ENCODE measurements around the gene ARHGAP32.
A peak's percentile ranks its signal among the peaks of the same experiment; 100 is the strongest.
"Not testable (repeated sequence)": the region's sequence is repeated elsewhere in the genome, so short reads cannot be mapped to it uniquely, and the experiment has no call there.

ARHGAP32 gene

DNA sequence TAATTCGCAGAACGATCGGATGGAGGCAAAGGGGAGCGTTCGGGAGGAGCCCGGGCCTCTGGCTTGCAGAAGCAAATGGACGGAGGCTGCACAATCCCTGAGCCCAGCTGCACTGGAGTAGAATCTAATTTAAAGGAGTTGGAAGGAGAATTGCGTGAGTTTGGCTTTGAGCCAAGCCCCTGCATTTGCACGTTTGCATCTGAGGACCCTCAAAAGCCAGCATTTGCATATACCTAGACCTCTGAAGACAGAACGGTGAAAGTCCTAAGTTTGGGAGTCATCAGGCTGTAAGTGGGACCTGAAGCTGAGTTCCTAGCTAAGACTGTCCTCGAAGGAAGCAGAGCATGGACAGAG lies 265.0 kb downstream of the ARHGAP32 start:
- DNase-seq, result no peak

GRCh38 chr11:128926437-128927107 lies 265.6 kb downstream of the ARHGAP32 start:
- peak in 1 of 3 experiments; percentile 21 for DNase-seq

GRCh38 chr11:128926000-128926399 lies 266.1 kb downstream of the ARHGAP32 start:
- DNase-seq, result no peak

GRCh38 chr11:128925250-128925600 lies 266.9 kb downstream of the ARHGAP32 start:
- DNase-seq, result no peak

DNA sequence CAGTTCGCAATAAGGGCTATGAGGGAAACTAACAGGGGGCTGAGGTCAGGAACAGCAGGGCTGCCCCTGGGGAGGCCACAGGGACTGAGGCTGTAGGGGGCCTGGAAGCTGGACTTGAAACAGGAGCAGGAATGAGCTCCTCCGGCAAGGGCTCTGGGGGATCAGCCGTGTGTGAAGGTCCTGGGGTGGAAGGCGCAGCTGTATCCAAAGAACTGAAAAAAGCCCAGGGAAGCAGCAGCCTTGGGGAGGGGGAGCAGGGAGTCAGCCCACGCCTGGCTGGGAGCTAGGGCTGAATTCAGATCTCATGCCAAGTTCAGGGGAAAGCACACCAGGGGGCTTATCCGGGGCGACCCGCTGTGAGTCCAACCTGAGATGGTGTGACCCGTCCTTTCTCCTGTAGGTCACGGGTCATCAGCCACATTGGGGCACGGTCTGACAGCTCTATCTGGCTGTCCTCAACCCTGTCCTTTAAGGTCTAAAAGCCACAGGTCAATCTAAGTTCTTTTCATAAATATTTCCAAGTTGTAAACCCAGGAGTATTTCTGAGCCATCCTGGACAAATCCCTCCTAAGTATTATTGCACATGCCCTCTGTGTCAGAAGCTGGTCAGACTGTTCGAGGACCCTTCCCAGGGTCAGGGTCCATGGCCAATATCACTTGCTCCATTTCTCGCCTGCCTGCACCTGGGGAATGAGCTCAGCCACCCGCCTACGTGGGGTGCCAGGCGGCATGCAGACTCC lies 267.4 kb downstream of the ARHGAP32 start:
- DNase-seq, result no peak

DNA sequence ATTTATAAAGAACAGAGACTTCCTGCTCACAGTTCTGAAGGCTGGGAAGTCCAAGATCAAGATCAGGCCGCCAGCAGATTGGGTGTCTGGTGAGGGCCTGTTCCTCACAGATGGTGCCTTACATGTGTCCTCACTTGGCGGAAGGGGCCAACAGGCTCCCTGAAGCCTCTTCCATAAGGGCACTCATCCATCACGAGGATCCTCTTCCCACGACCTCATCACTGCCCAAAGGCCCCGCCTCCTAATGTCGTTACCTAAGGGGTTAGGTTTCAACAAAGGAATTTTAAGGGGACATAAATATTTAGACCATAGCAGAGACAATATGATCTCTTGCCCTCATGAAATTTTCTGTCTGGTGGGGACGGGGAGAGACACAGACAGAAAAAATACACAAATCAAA lies 268.0 kb downstream of the ARHGAP32 start:
- no peak for DNase-seq

DNA sequence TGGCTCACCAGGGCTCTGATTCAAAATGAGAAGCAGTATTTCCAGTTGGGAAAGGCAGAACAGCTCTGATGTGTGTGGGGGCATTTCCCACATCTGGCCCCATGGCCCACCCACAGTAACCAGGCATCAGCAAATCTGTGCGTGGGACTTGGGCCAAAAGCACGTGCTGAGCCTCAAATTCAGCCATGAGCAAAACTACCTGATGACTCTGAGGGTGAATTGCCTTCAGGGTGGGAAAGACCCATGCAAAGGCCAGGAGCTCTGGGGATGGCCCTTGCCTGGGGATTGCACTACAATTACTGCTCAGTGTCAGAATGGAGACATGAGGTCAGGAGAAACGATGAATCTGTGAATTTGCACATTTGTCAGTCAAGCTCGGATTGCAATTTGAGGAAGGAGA lies 270.3 kb downstream of the ARHGAP32 start:
- no peak for DNase-seq

DNA sequence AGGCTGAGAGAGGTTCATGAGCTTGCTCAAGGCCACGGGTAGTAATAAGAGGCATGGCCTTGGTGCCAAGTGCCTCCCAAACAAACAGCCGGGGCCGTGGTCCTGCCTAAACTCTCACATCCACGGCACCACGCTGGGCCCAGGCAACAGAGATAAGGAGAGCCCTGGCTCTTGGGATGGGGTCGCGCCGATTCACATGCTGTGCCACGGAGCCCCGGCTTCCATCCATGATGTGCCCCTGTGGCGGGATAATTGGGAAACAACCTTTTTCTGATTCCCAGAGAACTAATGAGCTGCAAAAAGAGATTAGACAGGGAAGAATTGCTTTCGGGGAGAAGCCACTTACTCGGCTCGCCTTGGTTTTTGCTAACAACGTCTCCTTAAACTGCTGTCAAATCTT lies 271.5 kb downstream of the ARHGAP32 start:
- DNase-seq, result no peak

- DNase-seq, result not testable (repeated sequence)
Observed at GRCh38 chr11:128919635-128920034, 272.5 kb downstream of the ARHGAP32 start.

DNA sequence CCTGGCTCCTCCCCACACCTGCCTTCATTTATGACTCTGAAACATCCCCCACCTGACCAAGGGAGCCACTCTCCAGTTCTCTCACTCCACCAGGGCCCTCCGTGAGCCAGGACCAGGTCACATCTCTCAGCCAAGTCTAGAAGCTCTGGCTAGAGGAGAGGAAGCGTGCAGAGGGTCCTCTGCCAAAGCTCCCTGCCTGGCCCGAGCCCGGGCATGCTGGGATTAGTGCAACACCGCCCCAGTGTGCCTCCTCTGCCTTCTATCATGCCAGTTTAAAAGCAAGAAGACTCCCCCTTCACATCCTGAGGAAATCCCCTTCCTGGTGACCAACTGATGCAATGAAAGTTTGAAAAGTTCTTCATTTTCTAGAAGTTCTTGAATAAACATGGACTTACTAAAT lies 272.9 kb downstream of the ARHGAP32 start:
- DNase-seq, result no peak

DNA sequence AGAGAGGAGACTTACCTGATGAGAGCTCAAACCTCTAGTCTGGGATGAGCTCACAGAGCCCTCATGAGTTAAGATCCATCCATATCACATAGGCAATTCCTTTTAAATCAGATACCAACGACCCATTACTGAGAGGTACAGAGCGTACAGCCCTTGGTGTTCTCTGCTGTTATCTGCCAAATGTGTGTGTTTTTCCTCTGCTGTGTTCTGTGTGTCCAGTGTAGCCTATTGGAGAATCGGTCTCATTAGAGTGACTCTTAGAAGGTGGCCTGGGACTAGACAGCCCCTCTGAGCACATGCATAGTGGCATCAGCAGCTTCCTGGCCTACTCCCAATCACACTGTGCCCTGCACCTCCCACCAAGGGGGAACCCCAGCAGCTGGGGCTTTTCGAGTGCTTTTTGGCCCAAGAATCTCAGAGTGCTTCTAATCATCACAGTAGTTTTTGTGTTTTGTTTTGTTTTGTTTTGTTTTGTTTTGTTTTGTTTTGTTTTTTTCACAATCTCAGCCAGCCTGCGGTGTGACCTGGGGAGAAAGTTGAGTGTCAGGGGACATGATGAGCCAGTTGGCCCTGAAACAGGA lies 274.9 kb downstream of the ARHGAP32 start:
- no peak for DNase-seq

- no peak for DNase-seq
Observed at GRCh38 chr11:128916681-128917080, 275.4 kb downstream of the ARHGAP32 start.

DNA sequence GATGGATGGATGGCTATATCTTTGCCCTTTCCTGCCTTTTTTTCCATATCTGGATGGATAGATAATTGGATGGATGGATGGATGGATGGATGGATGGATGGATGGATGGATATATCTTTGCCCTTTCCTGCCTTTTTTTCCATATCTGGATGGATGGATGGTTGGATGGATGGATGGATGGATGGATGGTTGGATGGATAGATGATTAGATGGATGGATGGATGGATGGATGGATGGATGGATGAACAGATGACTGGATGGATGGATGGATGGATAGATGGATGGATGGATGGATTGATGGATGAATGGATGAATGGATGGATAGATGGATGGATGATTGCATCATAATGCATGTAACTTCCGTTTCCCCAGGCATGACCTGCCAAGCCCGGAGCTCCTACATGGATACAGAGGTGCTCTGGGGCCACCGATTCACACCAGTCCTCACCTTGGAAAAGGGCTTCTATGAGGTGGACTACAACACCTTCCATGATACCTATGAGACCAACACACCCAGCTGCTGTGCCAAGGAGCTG lies 276.0 kb downstream of the ARHGAP32 start:
- DNase-seq, result no peak

- DNase-seq, result no peak
Observed at GRCh38 chr11:128915149-128915521, 277.0 kb downstream of the ARHGAP32 start.

Data from NCI-H1417 (cell line).